OCI-LY1 (cell line): Measurements from ENCODE around the gene YJU2.

Experiments
- CTCF ChIP-seq: fragments of 200-600 bp; sonication (generic), shearing (Covaris generic); IDR thresholded peaks from 2 replicates; pipeline ENCODE4 v1.5.1; 2017; ENCODE audit warnings: mild to moderate bottlenecking, antibody characterized with exemption, low read length, moderate library complexity, mixed read lengths
- EZH2 ChIP-seq: fragments of 200-600 bp; sonication (generic), shearing (Covaris generic); IDR thresholded peaks from 2 replicates; pipeline ENCODE4 v1.8.0; 2017; ENCODE audit warnings: borderline replicate concordance, mixed run types, mild to moderate bottlenecking, antibody characterized with exemption, low read length, moderate library complexity, mixed read lengths

- TF ChIP-seq CTCF (no peak), EZH2 (no peak)
Observed at GRCh38 chr19:4305659-4306058, 58.8 kb downstream of the YJU2 start.
